C4-2B (cell line): ENCODE measurements around the gene RBBP9.

ENCODE experiments used
- ZFX ChIP-seq: fragments of 450-650 bp; IDR thresholded peaks from 2 replicates; pipeline ENCODE4 v1.6.1; 2017
- TF ChIP-seq, protein P1 (sequence below): fragments of 450-650 bp; conservative IDR thresholded peaks from 2 replicates; pipeline ENCODE4 v1.5.1; 2017; ENCODE audit warnings: mild to moderate bottlenecking

DNA sequence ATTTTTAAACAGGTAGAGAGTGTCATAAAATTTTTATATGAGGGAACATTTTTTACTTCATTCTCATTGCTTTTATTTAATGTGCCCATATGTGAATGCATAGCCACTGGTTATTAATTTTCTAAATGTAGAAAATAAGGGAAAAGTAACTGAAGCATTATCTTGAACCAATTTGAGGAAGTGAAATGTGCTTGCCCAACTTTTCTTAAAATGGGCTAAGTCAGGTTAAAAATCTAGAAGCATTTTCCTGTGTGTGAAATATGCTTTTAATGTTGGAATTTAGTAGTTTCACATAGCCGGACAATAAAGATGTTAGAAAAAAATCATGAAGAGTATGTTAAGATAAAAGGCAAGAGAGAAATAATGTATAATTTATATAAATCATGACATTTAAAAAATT lies 14.5 kb upstream of the RBBP9 start:
- TF ChIP-seq, protein P1, sequence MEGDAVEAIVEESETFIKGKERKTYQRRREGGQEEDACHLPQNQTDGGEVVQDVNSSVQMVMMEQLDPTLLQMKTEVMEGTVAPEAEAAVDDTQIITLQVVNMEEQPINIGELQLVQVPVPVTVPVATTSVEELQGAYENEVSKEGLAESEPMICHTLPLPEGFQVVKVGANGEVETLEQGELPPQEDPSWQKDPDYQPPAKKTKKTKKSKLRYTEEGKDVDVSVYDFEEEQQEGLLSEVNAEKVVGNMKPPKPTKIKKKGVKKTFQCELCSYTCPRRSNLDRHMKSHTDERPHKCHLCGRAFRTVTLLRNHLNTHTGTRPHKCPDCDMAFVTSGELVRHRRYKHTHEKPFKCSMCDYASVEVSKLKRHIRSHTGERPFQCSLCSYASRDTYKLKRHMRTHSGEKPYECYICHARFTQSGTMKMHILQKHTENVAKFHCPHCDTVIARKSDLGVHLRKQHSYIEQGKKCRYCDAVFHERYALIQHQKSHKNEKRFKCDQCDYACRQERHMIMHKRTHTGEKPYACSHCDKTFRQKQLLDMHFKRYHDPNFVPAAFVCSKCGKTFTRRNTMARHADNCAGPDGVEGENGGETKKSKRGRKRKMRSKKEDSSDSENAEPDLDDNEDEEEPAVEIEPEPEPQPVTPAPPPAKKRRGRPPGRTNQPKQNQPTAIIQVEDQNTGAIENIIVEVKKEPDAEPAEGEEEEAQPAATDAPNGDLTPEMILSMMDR: no peak
- TF ChIP-seq ZFX: no peak
